Prostate gland (tissue), 2 donors: ENCODE results near the gene DUSP28.

Source experiments
- CTCF ChIP-seq, 4 experiments: fragments of 200-600 bp in 2 of 4; fragments of 450-650 bp in 2 of 4; sonication (generic) in 2 of 4; IDR thresholded peaks; 1 replicate in 3 of 4; 2 replicates in 1 of 4; pipeline ENCODE4 v1.5.1; 2016 to 2019; ENCODE audit warnings: antibody characterized with exemption in 4 of 4, mild to moderate bottlenecking in 2 of 4, moderate library complexity in 2 of 4
- POLR2A ChIP-seq: fragments of 450-650 bp; IDR thresholded peaks from one replicate; pipeline ENCODE4 v1.6.1; 2016; ENCODE audit warnings: antibody characterized with exemption, mild to moderate bottlenecking
- POLR2AphosphoS5 ChIP-seq: sonication (generic); formaldehyde crosslinking; IDR thresholded peaks from one replicate; pipeline ENCODE4 v1.6.1; 2017; ENCODE audit warnings: antibody characterized with exemption

- no peak for TF ChIP-seq POLR2A
- TF ChIP-seq CTCF (IDR thresholded peaks at IDR 0.05): no peak
- TF ChIP-seq POLR2AphosphoS5: no peak
Observed at GRCh38 chr2:240569523-240569997, 9.4 kb downstream of the DUSP28 start.
